MCF 10A (cell line): ENCODE results near the gene ARL3. TPM values are rescaled to one million over a fixed set of nuclear protein-coding genes. Genes with fewer than 3 reads are reported as not detected.

Experiments
- BruUV-seq: library from RNA; stranded (reverse); fragments of 400-500 nt; replicated peaks from 2 replicates; lab custom pipeline; 2021; lab: Mats Ljungman, UMichigan
- CTCF ChIA-PET: fragments of 300-600 bp; sonication (Branson Sonifier 250); formaldehyde crosslinking; extraction: SDS; loops from one replicate; lab custom pipeline; 2021; ENCODE audit warnings: antibody characterized with exemption, inconsistent platforms; lab: Yijun Ruan, JAX
- POLR2A ChIA-PET: fragments of 300-600, 350-650 bp; sonication (Branson Sonifier 250); formaldehyde crosslinking; extraction: SDS; loops from one replicate; lab custom pipeline; 2020; ENCODE audit warnings: antibody characterized with exemption, inconsistent platforms; lab: Yijun Ruan, JAX
- DNase-seq: peaks from one replicate; pipeline ENCODE4 v3.0.0-alpha.2; 2018; ENCODE audit not compliant: unreplicated experiment
- H3K27ac Mint-ChIP-seq: one replicate; pipeline ENCODE4 v1.8.0; 2022; ENCODE audit warnings: mild to moderate bottlenecking, low read depth, mixed read lengths; ENCODE audit not compliant: unreplicated experiment
- H3K27me3 Mint-ChIP-seq: one replicate; pipeline ENCODE4 v1.8.0; 2022; ENCODE audit warnings: mixed read lengths; ENCODE audit not compliant: insufficient read depth, unreplicated experiment
- H3K36me3 Mint-ChIP-seq: one replicate; pipeline ENCODE4 v1.8.0; 2022; ENCODE audit warnings: mild to moderate bottlenecking, moderate library complexity, mixed read lengths; ENCODE audit not compliant: insufficient read depth, unreplicated experiment
- H3K4me1 Mint-ChIP-seq: one replicate; pipeline ENCODE4 v1.8.0; 2022; ENCODE audit warnings: mixed read lengths; ENCODE audit not compliant: insufficient read depth, unreplicated experiment
- H3K4me3 Mint-ChIP-seq: one replicate; pipeline ENCODE4 v1.8.0; 2022; ENCODE audit warnings: mild to moderate bottlenecking, moderate library complexity, mixed read lengths; ENCODE audit not compliant: unreplicated experiment
- H3K9me3 Mint-ChIP-seq: one replicate; pipeline ENCODE4 v1.8.0; 2022; ENCODE audit warnings: mixed read lengths; ENCODE audit not compliant: unreplicated experiment
- CTCF ChIP-seq: fragments of 200-600 bp; IDR thresholded peaks from one replicate; pipeline ENCODE4 v1.8.0; 2022; ENCODE audit warnings: antibody characterized with exemption, mild to moderate bottlenecking; ENCODE audit not compliant: unreplicated experiment
- intact Hi-C: fragments of 100-400 bp; cut with micrococcal nuclease; formaldehyde crosslinking; loops from 2 replicates; pipeline ENCODE4 v1.14.1; 2022
- total RNA-seq: library from RNA; stranded (reverse); gene quantifications from 2 replicates; pipeline ENCODE4 v1.2.3, GENCODE V29; 2022

ARL3 gene
- total RNA-seq, 1 experiment from 2014 or later: 6.8 TPM

GRCh38 chr10:102740229-102740628 lies 26.0 kb upstream of the ARL3 start:
- no peak for TF ChIP-seq CTCF
- Mint-ChIP-seq H3K4me3 (no peak overlapping the region), H3K4me1 (peaks cover 9% of the 10 kb centered on the region), H3K27me3 (no peaks in the 10 kb centered on the region), H3K36me3 (peaks cover 21% of the 10 kb centered on the region), H3K9me3 (no peaks in the 10 kb centered on the region), H3K27ac (no peak overlapping the region)
- DNase-seq: no peak
- BruUV-seq: no TSS peak
- ChIA-PET CTCF (interaction anchor here (0.6 to 1.5 kb wide), 2 partner anchors 12 to 824 kb away, joined by 3 to 4 read pairs; no protein-coding TSS in a partner anchor), POLR2A (interaction anchor here (0.9 to 1.8 kb wide), 3 partner anchors 8 to 25 kb away, joined by 3 to 6 read pairs (median 4); no protein-coding TSS in a partner anchor)
- intact Hi-C loops: loop anchor here (5.0 kb wide), 1 partner anchor 42 kb away; no protein-coding TSS in a partner anchor

DNA sequence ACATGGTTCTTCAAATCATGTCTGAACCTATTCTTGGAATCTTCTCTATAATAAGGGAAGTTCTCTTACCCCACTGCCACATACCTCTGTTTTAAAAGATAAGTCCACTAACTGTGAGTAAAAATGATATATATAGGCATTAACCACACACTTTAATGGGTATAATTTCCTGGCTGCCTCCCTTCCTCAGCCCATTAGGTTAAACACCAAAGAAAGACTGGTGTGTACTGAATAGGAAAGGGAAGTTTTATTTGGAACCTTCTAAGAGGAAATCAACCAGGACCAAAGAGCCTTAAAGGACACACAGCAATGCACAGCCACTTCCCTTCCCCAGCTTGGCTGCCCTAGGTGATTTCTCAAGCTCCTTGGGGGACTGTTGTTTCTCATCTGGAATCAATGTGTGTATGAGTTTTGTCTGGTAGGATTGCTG lies 24.5 kb upstream of the ARL3 start:
- peaks cover 14% of the 10 kb centered on the region for H3K36me3 Mint-ChIP-seq
- H3K9me3 Mint-ChIP-seq: no peaks in the 10 kb centered on the region
- no peak for DNase-seq
- H3K27me3 Mint-ChIP-seq: no peaks in the 10 kb centered on the region
- ChIA-PET CTCF (no interaction called here), POLR2A (no interaction called here)
- no peak overlapping the region for H3K27ac Mint-ChIP-seq
- peaks cover 6% of the 10 kb centered on the region for H3K4me1 Mint-ChIP-seq
- H3K4me3 Mint-ChIP-seq: no peak overlapping the region
- no peak for TF ChIP-seq CTCF
- intact Hi-C loops: no loop called here
- BruUV-seq: no TSS peak

GRCh38 chr10:102735065-102735562 lies 20.9 kb upstream of the ARL3 start:
- no peaks in the 10 kb centered on the region for H3K4me1 Mint-ChIP-seq
- H3K27ac Mint-ChIP-seq: peak overlapping the region; percentile 76
- peaks cover 25% of the 10 kb centered on the region for H3K36me3 Mint-ChIP-seq
- no peak for DNase-seq
- CTCF ChIA-PET: interaction anchor here (1.1 kb wide), 1 partner anchor 100 kb away, joined by 3 read pairs; no protein-coding TSS in a partner anchor
- intact Hi-C loops: no loop called here
- BruUV-seq: no TSS peak
- no peaks in the 10 kb centered on the region for H3K27me3 Mint-ChIP-seq
- TF ChIP-seq CTCF: no peak
- H3K4me3 Mint-ChIP-seq: no peak overlapping the region
- POLR2A ChIA-PET: interaction anchor here (4.0 kb wide), 1 partner anchor 8 kb away, joined by 25 read pairs; the partner anchor contains the start of gene WBP1L
- H3K9me3 Mint-ChIP-seq: no peaks in the 10 kb centered on the region

- no TSS peak for BruUV-seq
- Mint-ChIP-seq H3K4me3 (no peak overlapping the region), H3K36me3 (peaks cover 30% of the 10 kb centered on the region), H3K27ac (no peak overlapping the region), H3K4me1 (peaks cover 6% of the 10 kb centered on the region), H3K9me3 (no peaks in the 10 kb centered on the region), H3K27me3 (no peaks in the 10 kb centered on the region)
- ChIA-PET POLR2A (interaction anchor here (1.0 to 4.0 kb wide), 2 partner anchors 8 to 11 kb away, joined by 3 to 25 read pairs; partner anchors contain the start of gene WBP1L), CTCF (interaction anchor here (0.6 to 2.3 kb wide), 5 partner anchors 12 to 185 kb away, joined by 3 to 18 read pairs (median 5); no protein-coding TSS in a partner anchor)
- intact Hi-C loops: no loop called here
- no peak for DNase-seq
- TF ChIP-seq CTCF: no peak
These were observed 18.5 kb upstream of the ARL3 start for GRCh38 chr10:102732661-102733060.
